ENCODE results near the gene PAQR4.

- TF ChIP-seq CTCF (IDR thresholded peaks at IDR 0.05; ENCODE audit: low read depth, low read length): no peak
- TF ChIP-seq EZH2phosphoT487 (IDR thresholded peaks at IDR 0.05; ENCODE audit: low read depth): no peak
Measured at GRCh38 chr16:2934450-2934849, 34.7 kb upstream of the PAQR4 start.

All from OCI-LY3 (cell line).